HG02642 (cell line): ENCODE data around the gene BTNL8.
"Not testable (repeated sequence)": the region's sequence is repeated elsewhere in the genome, so short reads cannot be mapped to it uniquely, and the experiment has no call there.

Experiments used
- ATAC-seq: cut with Tn5 transposase; IDR thresholded peaks from one replicate; pipeline ENCODE4 v1.9.1; 2021; ENCODE audit warnings: mild to moderate bottlenecking; ENCODE audit not compliant: unreplicated experiment, poor library complexity

Gene BTNL8

GRCh38 chr5:180874804-180875582 lies 24.0 kb upstream of the BTNL8 start:
- no peak for ATAC-seq

GRCh38 chr5:180875860-180876426 lies 23.0 kb upstream of the BTNL8 start:
- no peak for ATAC-seq

GRCh38 chr5:180885845-180886529 lies 13.0 kb upstream of the BTNL8 start:
- not testable (repeated sequence) for ATAC-seq

GRCh38 chr5:180889381-180889780 lies 9.6 kb upstream of the BTNL8 start:
- no peak for ATAC-seq

- ATAC-seq = not testable (repeated sequence)
Observed at GRCh38 chr5:180895330-180895729, 3.6 kb upstream of the BTNL8 start.

- ATAC-seq = no peak
Observed at GRCh38 chr5:180900178-180900577, 1.2 kb downstream of the BTNL8 start.

GRCh38 chr5:180901319-180902009 lies 2.5 kb downstream of the BTNL8 start:
- no peak for ATAC-seq

GRCh38 chr5:180908400-180908799 lies 9.4 kb downstream of the BTNL8 start:
- no peak for ATAC-seq

GRCh38 chr5:180908998-180909731 lies 10.2 kb downstream of the BTNL8 start:
- no peak for ATAC-seq

GRCh38 chr5:180909782-180910181 lies 10.8 kb downstream of the BTNL8 start:
- no peak for ATAC-seq

- no peak for ATAC-seq
Observed at GRCh38 chr5:180910182-180910581, 11.2 kb downstream of the BTNL8 start.

GRCh38 chr5:180910735-180911134 lies 11.8 kb downstream of the BTNL8 start:
- ATAC-seq = no peak

- ATAC-seq = no peak
Observed at GRCh38 chr5:180914646-180915045, 15.7 kb downstream of the BTNL8 start.

- no peak for ATAC-seq
Observed at GRCh38 chr5:180915924-180916323, 17.0 kb downstream of the BTNL8 start.

GRCh38 chr5:180918380-180918779 lies 19.4 kb downstream of the BTNL8 start:
- ATAC-seq = no peak

- no peak for ATAC-seq
Observed at GRCh38 chr5:180920710-180921109, 21.8 kb downstream of the BTNL8 start.

- no peak for ATAC-seq
Observed at GRCh38 chr5:180922932-180923331, 24.0 kb downstream of the BTNL8 start.

GRCh38 chr5:180932660-180933059 lies 33.7 kb downstream of the BTNL8 start:
- no peak for ATAC-seq

- ATAC-seq = no peak
Observed at GRCh38 chr5:180935203-180935602, 36.2 kb downstream of the BTNL8 start.

GRCh38 chr5:180938294-180938693 lies 39.3 kb downstream of the BTNL8 start:
- no peak for ATAC-seq
